Parietal lobe (tissue), 1 donor: ENCODE measurements around the gene ACSF3. TPM values are rescaled to one million over a fixed set of nuclear protein-coding genes. Genes with fewer than 3 reads are reported as not detected.

Experiments
- total RNA-seq: library from RNA; depleted of rRNA; stranded (reverse); fragments of >200 nt; gene quantifications from one replicate; pipeline ENCODE4 v1.2.3, GENCODE V29; 2014

The ACSF3 gene
- total RNA-seq: 23.5 TPM

DNA sequence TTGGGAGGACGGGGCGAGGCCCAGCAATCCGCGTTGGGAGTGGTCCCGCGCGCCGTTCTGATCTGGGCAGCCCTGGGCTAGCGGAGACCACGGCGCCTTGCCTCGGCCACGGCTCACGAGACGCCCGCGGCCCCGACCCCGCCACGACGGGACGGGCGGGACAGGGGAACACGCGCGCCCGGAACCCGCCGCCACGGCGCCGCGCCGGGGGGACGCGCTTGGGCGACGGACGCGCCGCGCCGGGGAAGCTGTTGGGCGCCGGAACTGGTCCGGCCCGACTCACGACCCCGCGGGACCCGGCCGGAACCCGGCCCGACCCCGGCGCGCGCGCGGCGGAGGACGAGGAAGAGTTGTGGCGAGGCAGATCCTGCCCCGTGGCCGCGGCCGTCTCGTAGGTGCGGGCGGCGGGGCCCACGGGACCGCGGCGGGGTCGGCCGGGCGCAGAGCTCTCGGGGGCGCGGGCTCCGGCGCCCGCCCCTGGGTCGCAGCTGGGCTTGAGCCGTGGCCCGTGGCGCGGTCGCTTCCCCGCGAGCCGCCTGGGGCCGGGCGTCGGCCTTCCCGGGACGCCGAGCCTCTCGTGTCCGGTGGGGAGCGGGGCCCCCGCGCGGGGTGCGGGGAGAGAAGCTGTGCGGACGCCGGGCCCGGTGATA is at the start of gene ACSF3:
TSS of gene ACSF3 (plus strand) at position 251 of the 650 bp plus-strand sequence. CDS start 6,830 bp downstream, outside the sequence.

DNA sequence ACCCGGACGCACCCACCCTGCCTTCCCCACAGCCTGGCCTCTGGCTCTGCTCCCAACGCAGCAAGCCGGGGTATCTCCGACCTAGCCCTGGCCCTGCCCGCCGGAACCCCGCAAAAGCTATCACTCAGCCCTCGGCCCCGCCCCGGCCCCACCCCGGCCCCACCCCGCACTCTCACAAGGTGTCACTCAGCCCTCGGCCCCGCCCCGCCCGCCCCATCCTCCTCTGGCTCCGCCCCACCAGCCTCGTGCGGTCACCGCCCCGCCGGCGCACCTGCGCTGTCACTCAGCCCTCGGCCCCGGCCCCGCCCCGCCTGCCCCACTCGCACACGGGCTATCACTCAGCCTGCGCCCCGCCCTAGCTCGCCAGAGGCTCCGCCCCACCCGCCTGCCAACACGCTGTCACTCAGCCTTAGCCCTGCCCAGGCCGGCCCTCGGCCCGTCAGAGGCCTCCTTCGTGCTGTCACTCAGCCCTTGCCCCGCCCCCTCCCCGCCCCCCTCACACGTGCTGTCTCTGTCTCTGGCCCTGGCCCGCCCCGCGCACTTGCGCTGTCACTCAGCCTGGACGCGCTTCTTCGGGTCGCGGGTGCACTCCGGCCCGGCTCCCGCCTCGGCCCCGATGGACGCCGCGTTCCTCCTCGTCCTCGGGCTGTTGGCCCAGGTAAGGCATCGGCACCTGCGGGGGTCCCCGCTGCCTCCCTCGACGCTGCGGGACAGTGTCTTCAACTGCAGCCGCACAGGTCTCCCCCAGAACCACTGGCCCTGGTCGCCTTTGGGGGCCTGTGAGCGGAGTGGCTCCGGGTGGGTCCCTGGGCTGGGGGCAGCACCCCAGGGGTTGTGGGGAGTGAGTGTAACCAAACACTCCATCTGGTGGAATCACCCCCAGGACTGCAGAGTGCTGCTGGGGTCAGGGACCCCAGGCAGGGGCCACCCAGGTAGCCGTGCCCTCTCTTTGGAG is 77.8 kb downstream of the ACSF3 start, which contains the start of gene CDH15:
TSS of gene CDH15 (plus strand) at position 533 of the 955 bp plus-strand sequence. CDS start at position 617, 84 bp downstream.

DNA sequence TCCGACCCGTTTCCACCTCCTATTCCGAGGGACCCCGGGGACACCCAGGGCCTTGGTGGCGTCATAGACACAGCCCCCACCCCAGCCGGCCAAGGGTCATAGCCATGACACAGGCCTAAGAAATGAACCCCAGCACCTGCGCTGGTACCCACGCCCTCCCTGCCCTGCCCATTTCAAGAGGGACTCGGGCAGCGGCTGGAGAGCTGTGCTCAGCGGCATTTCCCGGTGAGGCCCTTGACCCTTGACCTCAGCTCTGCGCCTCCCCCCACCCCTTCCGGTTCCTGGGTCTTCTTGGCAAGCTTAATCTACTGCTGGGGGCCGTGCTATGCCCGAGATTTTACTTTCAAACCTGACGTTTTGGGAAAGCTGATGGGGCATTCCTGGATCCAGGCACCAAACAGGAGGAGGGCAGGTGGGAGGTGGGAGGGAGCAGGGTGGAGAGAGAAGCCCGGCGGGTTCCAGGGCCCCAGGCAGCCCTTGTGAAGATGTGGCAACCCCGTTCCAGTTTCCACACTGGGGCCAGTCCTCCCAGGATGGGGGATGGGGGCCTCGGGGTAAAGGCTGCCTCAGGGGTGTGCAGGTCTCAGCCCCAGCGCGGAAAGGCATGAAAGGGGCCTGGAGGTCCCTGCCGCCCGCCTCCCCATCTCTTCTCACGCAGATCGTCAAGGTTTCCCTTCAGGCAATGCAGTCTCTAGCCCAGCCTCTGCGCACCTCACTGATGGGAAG is 106.6 kb downstream of the ACSF3 start, which contains the start of gene SLC22A31:
TSS of gene SLC22A31 (minus strand) at position 414 of the 726 bp plus-strand sequence. CDS start at position 378, 36 bp downstream.

Other genes with a start within 250 kb of the ACSF3 start
- gene GALNS, start 236.9 kb upstream of the ACSF3 start, total RNA-seq: 25.4 TPM
- 36.6 TPM for gene TRAPPC2L, start 236.7 kb upstream of the ACSF3 start, total RNA-seq
- not detected for gene PABPN1L, start 227.2 kb upstream of the ACSF3 start, total RNA-seq
- 3.8 TPM for gene CBFA2T3, start 116.6 kb upstream of the ACSF3 start, total RNA-seq
- not detected for gene CDH15, start 77.9 kb downstream of the ACSF3 start, total RNA-seq
- gene SLC22A31, start 106.7 kb downstream of the ACSF3 start, total RNA-seq: not detected
- 37.6 TPM for gene ZNF778, start 123.9 kb downstream of the ACSF3 start, total RNA-seq